ENCODE measurements around the gene SPECC1L.

SPECC1L gene

DNA sequence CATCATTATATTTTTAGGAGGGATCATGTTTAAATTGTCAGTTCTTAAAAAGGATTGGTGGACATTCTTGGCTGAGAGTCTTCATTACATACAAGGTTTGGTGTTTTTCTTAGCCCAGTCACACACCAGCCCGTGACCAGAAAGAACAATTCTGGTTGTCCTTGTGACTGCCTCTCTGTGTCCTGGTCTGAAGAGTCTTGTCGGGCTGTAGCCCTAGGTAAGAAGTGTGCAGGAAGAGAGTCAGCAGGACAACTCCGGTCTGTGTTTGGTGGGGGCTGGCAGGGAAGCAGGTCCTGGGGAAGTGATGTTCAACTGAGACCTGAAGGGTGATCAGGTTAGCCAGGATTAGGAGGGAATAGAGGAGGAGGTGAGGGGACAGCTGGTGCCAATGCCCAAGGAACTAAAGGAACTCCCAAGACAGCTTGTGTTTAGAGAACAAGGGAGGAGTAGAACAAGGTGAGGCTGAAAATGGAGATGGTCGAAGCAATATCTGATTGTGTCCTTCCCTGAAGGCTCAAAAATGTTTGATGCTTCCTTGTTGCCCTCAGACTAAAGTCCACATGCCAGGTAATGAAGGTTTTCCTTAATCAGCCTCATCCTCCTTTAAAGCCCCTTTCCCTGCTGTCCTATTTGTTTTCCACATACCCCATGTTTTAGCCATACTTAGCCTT, 91.5 kb downstream of the SPECC1L start:
- Histone ChIP-seq H3K4me3 (ENCODE audit: low read length) (no peak overlapping the region), H3K36me3 (ENCODE audit: control insufficient read depth, insufficient read depth, low read length) (no peaks in the 10 kb centered on the region), H3K4me1 (ENCODE audit: control insufficient read depth, insufficient read depth, low read length) (peaks cover 10% of the 10 kb centered on the region), H3K9me3 (ENCODE audit: control insufficient read depth, low read length) (no peaks in the 10 kb centered on the region), H3K27me3 (ENCODE audit: control insufficient read depth, insufficient read depth, low read length) (no peaks in the 10 kb centered on the region), H3K9ac (ENCODE audit: low read length) (no peak overlapping the region)

DNA sequence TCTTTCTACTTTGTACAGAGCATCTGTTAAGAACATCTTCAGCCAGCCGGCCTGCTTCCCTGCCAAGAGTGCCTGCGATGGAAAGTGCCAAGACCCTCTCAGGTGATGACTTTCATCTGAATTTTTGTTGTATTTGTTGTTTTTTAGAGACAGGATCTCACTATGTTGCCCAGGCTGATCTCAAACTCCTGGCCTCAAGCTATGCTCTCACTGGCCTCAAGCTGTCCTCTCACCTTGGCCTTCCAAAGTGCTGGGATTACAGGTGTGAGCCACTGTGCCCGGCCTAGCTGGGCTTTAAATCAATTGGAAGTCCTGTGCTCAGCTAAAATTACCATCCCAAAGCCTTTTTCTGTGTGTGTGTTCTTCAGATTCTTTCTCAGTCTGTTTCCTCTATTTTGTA, 92.6 kb downstream of the SPECC1L start:
- Histone ChIP-seq H3K4me1 (ENCODE audit: control insufficient read depth, insufficient read depth, low read length) (peaks cover 10% of the 10 kb centered on the region), H3K27me3 (ENCODE audit: control insufficient read depth, insufficient read depth, low read length) (no peaks in the 10 kb centered on the region), H3K9ac (ENCODE audit: low read length) (no peak overlapping the region), H3K36me3 (ENCODE audit: control insufficient read depth, insufficient read depth, low read length) (no peaks in the 10 kb centered on the region), H3K9me3 (ENCODE audit: control insufficient read depth, low read length) (no peaks in the 10 kb centered on the region), H3K4me3 (ENCODE audit: low read length) (no peak overlapping the region)

DNA sequence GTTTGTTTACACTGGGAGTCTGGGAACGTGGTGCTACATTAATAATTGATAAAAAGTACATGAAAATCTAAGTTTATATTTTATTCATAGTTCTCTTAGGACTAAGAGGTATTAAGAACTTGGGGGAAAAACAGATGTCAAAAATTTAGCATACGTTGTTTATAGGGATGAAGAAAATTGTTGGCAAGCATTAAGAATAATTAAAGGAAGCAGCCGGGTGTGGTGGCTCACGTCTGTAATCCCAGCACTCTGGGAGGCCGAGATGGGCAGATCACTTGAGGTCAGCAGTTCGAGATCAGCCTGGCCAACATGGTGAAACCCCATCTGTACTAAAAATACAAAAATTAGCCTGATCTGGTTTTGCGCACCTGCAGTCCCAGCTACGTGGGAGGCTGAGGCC, 96.1 kb downstream of the SPECC1L start:
- Histone ChIP-seq H3K4me3 (ENCODE audit: low read length) (no peak overlapping the region), H3K4me1 (ENCODE audit: control insufficient read depth, insufficient read depth, low read length) (no peaks in the 10 kb centered on the region), H3K9ac (ENCODE audit: low read length) (no peak overlapping the region), H3K9me3 (ENCODE audit: control insufficient read depth, low read length) (no peaks in the 10 kb centered on the region), H3K27me3 (ENCODE audit: control insufficient read depth, insufficient read depth, low read length) (no peaks in the 10 kb centered on the region), H3K36me3 (ENCODE audit: control insufficient read depth, insufficient read depth, low read length) (no peaks in the 10 kb centered on the region)

DNA sequence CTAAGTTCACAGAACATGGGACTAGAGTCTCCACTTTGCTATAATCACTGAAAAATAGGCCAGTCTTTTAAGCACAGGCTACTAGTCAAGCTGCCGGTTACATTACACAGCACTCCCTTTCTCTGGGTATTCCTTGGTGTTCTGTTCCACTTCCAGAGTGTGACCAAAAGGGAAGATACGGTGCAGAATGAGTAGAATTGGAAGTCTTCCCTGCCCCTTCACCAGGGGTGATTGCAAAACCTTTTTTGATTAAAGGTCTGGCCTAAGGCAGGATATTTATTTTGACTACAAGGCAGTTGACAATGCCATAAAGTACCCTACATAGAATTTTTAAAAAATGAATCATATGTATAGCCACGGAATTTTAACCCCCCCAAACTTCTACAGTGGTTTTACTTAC, 97.2 kb downstream of the SPECC1L start:
- Histone ChIP-seq H3K27me3 (ENCODE audit: control insufficient read depth, insufficient read depth, low read length) (no peaks in the 10 kb centered on the region), H3K9me3 (ENCODE audit: control insufficient read depth, low read length) (no peaks in the 10 kb centered on the region), H3K9ac (ENCODE audit: low read length) (no peak overlapping the region), H3K4me1 (ENCODE audit: control insufficient read depth, insufficient read depth, low read length) (no peaks in the 10 kb centered on the region), H3K4me3 (ENCODE audit: low read length) (no peak overlapping the region), H3K36me3 (ENCODE audit: control insufficient read depth, insufficient read depth, low read length) (no peaks in the 10 kb centered on the region)

DNA sequence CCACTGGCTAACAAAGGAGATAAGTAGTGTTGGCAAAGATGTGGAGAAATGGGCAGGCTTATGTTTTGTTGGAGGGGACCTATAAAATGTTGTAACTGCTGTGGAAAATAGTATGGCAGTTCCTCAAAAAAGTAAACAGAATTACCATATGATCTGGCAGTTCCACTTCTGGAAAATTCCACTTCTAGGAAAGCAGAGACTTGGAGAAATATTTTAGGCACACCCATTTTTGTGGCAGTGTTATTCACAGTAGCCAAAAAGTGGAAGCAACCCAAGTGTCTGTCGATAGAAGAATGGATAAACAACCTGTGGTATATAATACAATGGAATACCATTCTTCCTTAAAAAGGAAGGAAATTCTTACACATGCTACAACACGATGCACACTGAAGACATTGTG, 99.8 kb downstream of the SPECC1L start:
- H3K9me3 ChIP-seq (ENCODE audit: control insufficient read depth, low read length): no peaks in the 10 kb centered on the region
- H3K36me3 ChIP-seq (ENCODE audit: control insufficient read depth, insufficient read depth, low read length): no peaks in the 10 kb centered on the region
- H3K27me3 ChIP-seq (ENCODE audit: control insufficient read depth, insufficient read depth, low read length): no peaks in the 10 kb centered on the region
- H3K9ac ChIP-seq (ENCODE audit: low read length): no peak overlapping the region
- H3K4me1 ChIP-seq (ENCODE audit: control insufficient read depth, insufficient read depth, low read length): no peaks in the 10 kb centered on the region
- H3K4me3 ChIP-seq (ENCODE audit: low read length): no peak overlapping the region

DNA sequence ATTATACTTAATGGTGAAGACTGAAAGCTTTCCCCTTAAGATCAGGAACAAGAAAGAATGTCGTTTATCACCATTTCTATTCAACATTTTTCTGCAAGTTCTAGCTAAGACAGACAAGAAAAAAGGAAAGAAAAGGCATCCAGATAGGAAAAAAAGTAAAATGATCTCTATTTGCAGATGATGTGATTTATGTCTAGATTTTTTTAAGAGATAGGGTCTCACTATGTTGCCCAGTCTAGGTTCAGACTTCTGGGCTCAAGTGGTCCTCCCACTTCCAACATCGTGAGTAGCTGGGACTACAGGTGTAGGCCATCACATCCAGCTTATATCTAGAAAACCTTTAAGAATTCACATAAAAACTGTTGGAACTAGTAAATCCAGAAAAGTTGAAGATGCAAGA, 105.4 kb downstream of the SPECC1L start:
- H3K4me1 ChIP-seq (ENCODE audit: control insufficient read depth, insufficient read depth, low read length): no peaks in the 10 kb centered on the region
- no peaks in the 10 kb centered on the region for H3K9me3 ChIP-seq (ENCODE audit: control insufficient read depth, low read length)
- no peaks in the 10 kb centered on the region for H3K27me3 ChIP-seq (ENCODE audit: control insufficient read depth, insufficient read depth, low read length)
- no peaks in the 10 kb centered on the region for H3K36me3 ChIP-seq (ENCODE audit: control insufficient read depth, insufficient read depth, low read length)
- no peak overlapping the region for H3K4me3 ChIP-seq (ENCODE audit: low read length)
- H3K9ac ChIP-seq (ENCODE audit: low read length): no peak overlapping the region

DNA sequence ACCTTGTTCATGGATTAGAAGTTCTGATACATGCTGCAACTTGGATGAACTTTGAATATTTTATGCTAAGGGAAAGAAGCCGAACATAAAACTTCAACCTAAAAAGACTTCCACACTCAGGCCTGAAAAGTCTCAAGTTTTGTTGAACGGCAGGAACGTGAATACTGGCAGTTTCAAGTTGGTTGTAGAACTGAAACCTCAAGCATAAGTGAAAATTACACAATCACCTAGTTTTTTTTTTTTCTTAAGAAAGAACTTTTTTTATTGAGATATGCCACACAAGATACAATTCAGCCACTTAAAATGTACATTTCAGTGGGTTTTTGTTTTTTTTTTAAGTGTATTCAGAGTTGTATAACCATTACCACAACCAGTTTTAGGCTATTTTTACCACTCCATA, 106.0 kb downstream of the SPECC1L start:
- no peak overlapping the region for H3K4me3 ChIP-seq (ENCODE audit: low read length)
- no peaks in the 10 kb centered on the region for H3K27me3 ChIP-seq (ENCODE audit: control insufficient read depth, insufficient read depth, low read length)
- H3K36me3 ChIP-seq (ENCODE audit: control insufficient read depth, insufficient read depth, low read length): no peaks in the 10 kb centered on the region
- no peaks in the 10 kb centered on the region for H3K9me3 ChIP-seq (ENCODE audit: control insufficient read depth, low read length)
- H3K4me1 ChIP-seq (ENCODE audit: control insufficient read depth, insufficient read depth, low read length): no peaks in the 10 kb centered on the region
- H3K9ac ChIP-seq (ENCODE audit: low read length): no peak overlapping the region

DNA sequence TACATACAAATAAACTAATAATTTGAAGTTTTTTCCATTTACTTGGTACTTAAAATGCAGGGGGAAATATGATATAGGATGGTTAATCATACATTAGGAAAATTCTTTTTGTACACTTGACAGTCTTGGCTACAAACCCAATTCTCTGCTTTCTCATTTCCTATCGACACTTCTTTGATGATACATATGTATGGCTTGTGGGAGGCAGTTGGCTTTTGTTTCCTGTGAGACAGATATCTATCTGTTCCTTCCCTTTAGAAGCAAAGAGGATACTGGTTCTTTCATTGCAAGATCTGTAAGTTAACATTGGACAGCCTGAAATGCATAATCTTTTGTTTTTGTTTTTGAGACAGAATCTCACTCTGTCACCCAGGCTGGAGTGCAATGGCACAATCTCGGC, 108.9 kb downstream of the SPECC1L start:
- Histone ChIP-seq H3K4me3 (ENCODE audit: low read length) (no peak overlapping the region), H3K27me3 (ENCODE audit: control insufficient read depth, insufficient read depth, low read length) (no peaks in the 10 kb centered on the region), H3K4me1 (ENCODE audit: control insufficient read depth, insufficient read depth, low read length) (no peaks in the 10 kb centered on the region), H3K9me3 (ENCODE audit: control insufficient read depth, low read length) (no peaks in the 10 kb centered on the region), H3K9ac (ENCODE audit: low read length) (no peak overlapping the region), H3K36me3 (ENCODE audit: control insufficient read depth, insufficient read depth, low read length) (no peaks in the 10 kb centered on the region)

DNA sequence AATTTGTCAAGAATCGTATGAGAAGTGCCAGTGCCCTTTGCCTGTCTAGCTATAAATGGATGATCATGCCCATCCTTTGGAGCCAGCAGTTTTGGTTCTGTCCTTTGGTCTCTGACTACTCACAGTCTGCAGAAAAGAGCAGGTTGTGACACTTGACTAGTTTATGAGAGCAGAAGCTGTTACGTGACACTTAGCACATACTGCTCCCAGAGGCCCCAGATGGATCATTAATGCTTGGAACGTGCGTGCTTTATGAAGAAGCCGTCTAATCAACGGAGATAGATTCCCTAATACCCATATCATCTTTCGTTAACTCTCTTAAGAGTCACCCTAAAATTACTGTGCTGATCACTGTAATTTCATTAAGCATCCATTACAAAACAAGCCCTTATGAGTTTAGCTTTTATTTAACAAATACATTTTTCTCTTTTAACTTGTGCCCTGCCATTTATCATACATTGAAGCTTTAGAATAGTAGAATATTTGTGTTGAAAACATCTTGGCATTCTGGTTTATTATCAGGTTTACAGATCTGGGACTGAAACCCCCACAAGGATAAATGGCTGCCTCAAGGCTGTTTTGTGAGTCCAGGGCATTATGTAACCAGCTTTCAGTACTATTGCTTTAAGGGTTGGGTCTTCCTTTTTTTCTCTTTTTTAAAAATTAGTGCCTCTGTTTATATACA, 109.7 kb downstream of the SPECC1L start:
- H3K9ac ChIP-seq (ENCODE audit: low read length): no peak overlapping the region
- no peaks in the 10 kb centered on the region for H3K9me3 ChIP-seq (ENCODE audit: control insufficient read depth, low read length)
- H3K36me3 ChIP-seq (ENCODE audit: control insufficient read depth, insufficient read depth, low read length): no peaks in the 10 kb centered on the region
- no peaks in the 10 kb centered on the region for H3K4me1 ChIP-seq (ENCODE audit: control insufficient read depth, insufficient read depth, low read length)
- H3K27me3 ChIP-seq (ENCODE audit: control insufficient read depth, insufficient read depth, low read length): no peaks in the 10 kb centered on the region
- no peak overlapping the region for H3K4me3 ChIP-seq (ENCODE audit: low read length)

DNA sequence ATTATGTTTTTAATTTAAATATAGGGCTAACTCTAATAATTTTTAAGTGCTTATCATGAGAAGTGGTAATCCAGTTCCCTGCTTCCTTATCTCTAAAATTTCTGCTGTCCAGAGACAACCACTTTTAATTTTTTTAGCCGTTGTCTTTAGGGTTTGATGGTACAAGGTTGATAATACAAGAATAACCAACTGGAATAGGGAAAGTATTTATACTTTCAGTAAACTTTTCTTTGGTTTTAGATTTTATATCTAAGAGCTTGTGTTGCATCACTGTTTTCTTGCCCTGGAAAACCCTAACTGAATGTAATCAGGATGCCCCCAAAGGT, 110.2 kb downstream of the SPECC1L start:
- Histone ChIP-seq H3K36me3 (ENCODE audit: control insufficient read depth, insufficient read depth, low read length) (no peaks in the 10 kb centered on the region), H3K4me3 (ENCODE audit: low read length) (no peak overlapping the region)

DNA sequence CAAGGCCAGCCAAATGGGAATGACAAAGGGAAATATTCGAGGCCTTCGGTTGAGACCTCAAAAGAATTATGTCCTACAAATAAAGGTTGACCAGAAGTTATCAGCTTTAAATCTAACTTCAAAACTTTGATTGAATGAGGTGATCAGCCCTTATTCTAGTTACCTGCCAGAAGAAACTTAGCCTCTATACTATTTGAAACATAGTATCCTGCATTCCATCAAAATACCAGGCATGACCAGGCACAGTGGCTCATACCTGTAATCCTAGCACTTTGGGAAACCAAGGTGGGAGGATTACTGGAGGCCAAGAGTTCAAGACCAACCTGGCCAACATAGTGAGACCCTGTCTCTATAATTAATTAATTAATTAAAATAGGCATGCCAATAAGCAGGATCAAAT, 112.4 kb downstream of the SPECC1L start:
- no peaks in the 10 kb centered on the region for H3K4me1 ChIP-seq (ENCODE audit: control insufficient read depth, insufficient read depth, low read length)
- no peak overlapping the region for H3K4me3 ChIP-seq (ENCODE audit: low read length)
- no peaks in the 10 kb centered on the region for H3K36me3 ChIP-seq (ENCODE audit: control insufficient read depth, insufficient read depth, low read length)
- H3K9me3 ChIP-seq (ENCODE audit: control insufficient read depth, low read length): no peaks in the 10 kb centered on the region
- H3K9ac ChIP-seq (ENCODE audit: low read length): no peak overlapping the region
- no peaks in the 10 kb centered on the region for H3K27me3 ChIP-seq (ENCODE audit: control insufficient read depth, insufficient read depth, low read length)

More for the DNA sequence above, 110.2 kb downstream of the SPECC1L start:
- Histone ChIP-seq H3K4me1 (ENCODE audit: control insufficient read depth, insufficient read depth, low read length) (no peaks in the 10 kb centered on the region), H3K27me3 (ENCODE audit: control insufficient read depth, insufficient read depth, low read length) (no peaks in the 10 kb centered on the region), H3K9ac (ENCODE audit: low read length) (no peak overlapping the region), H3K9me3 (ENCODE audit: control insufficient read depth, low read length) (no peaks in the 10 kb centered on the region)

DNA sequence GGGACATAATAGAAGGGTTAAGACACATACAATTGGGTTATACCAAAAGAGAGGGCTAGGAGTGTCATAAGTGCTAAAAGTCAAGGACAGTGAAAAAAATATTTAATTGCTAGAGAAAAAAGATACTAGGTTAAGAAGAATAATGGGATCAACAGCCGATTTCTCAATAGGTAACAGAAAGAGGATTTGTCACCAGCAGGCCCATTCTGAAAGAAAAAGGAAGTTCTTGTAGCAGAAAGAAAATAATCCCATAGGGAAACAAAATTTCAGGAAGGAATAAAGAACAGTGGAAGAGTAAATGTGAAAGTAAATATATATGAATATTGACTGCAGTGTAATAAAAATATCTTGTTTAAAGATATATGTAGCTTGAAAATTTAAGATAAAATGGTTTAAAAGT, 113.5 kb downstream of the SPECC1L start:
- H3K9me3 ChIP-seq (ENCODE audit: control insufficient read depth, low read length): no peaks in the 10 kb centered on the region
- no peak overlapping the region for H3K4me3 ChIP-seq (ENCODE audit: low read length)
- no peak overlapping the region for H3K9ac ChIP-seq (ENCODE audit: low read length)
- H3K27me3 ChIP-seq (ENCODE audit: control insufficient read depth, insufficient read depth, low read length): no peaks in the 10 kb centered on the region
- H3K36me3 ChIP-seq (ENCODE audit: control insufficient read depth, insufficient read depth, low read length): no peaks in the 10 kb centered on the region
- H3K4me1 ChIP-seq (ENCODE audit: control insufficient read depth, insufficient read depth, low read length): no peaks in the 10 kb centered on the region
